K562 (cell line): ENCODE results near the gene AGPAT3. TPM values are rescaled to one million over a fixed set of nuclear protein-coding genes. Genes with fewer than 3 reads are reported as not detected.

Source experiments
- CBFA2T2 ChIP-seq: fragments of 450-650 bp; conservative IDR thresholded peaks from 2 replicates; pipeline ENCODE4 v1.6.1; 2017; ENCODE audit warnings: mild to moderate bottlenecking
- CSDE1 ChIP-seq, 2 experiments: fragments of 450-650 bp; IDR thresholded peaks; 2 replicates each; pipeline ENCODE4 v1.6.1; 2016; ENCODE audit warnings: mild to moderate bottlenecking in 1 of 2
- IRF9 ChIP-seq: fragments of 450-650 bp; IDR thresholded peaks from 2 replicates; pipeline ENCODE4 v1.6.1; 2016; ENCODE audit warnings: missing biosample characterization, missing genetic modification characterization
- LARP7 ChIP-seq: fragments of 450-650 bp; IDR thresholded peaks from 2 replicates; pipeline ENCODE4 v1.6.1; 2016
- MTA2 ChIP-seq: fragments of 450-650 bp; IDR thresholded peaks from 2 replicates; pipeline ENCODE4 v1.6.1; 2016; ENCODE audit warnings: low read depth
- NFIC ChIP-seq: fragments of 450-650 bp; IDR thresholded peaks from 2 replicates; pipeline ENCODE4 v1.6.1; 2017; ENCODE audit warnings: mild to moderate bottlenecking, inconsistent platforms
- POLR2B ChIP-seq: fragments of 450-650 bp; IDR thresholded peaks from 2 replicates; pipeline ENCODE4 v1.6.1; 2018; ENCODE audit warnings: low read depth; ENCODE audit not compliant: partially characterized antibody
- RUNX1 ChIP-seq: sonication (generic); IDR thresholded peaks from 2 replicates; pipeline ENCODE4 v1.6.1; 2016; ENCODE audit warnings: antibody characterized with exemption, low read depth
- SIN3A ChIP-seq, 2 experiments: fragments of 150-350 bp in 1 of 2; IDR thresholded peaks; 2 replicates each; pipeline ENCODE4 v1.6.1; 2011 to 2016; ENCODE audit warnings: borderline replicate concordance in 2 of 2, low read depth in 2 of 2, low read length in 2 of 2, mild to moderate bottlenecking in 2 of 2, moderate library complexity in 2 of 2; ENCODE audit not compliant: control insufficient read depth in 1 of 2
- SMARCA5 ChIP-seq: fragments of 450-650 bp; IDR thresholded peaks from 2 replicates; pipeline ENCODE4 v1.6.1; 2016
- THRB ChIP-seq: fragments of 450-650 bp; formaldehyde crosslinking; conservative IDR thresholded peaks from 2 replicates; pipeline ENCODE4 v1.4.0; 2022; ENCODE audit warnings: mild to moderate bottlenecking, missing genetic modification characterization
- TOE1 ChIP-seq, 2 experiments: fragments of 450-650 bp in 1 of 2; sonication (generic) in 1 of 2; formaldehyde crosslinking in 1 of 2; IDR thresholded peaks; 2 replicates each; pipeline versions ENCODE4 v1.7.1 to v1.8.0; 2016 to 2022; ENCODE audit warnings: borderline replicate concordance in 2 of 2, mild to moderate bottlenecking in 2 of 2, antibody characterized with exemption in 1 of 2, inconsistent platforms in 1 of 2, low read depth in 1 of 2, missing genetic modification reagents in 1 of 2, moderate library complexity in 1 of 2
- TRIM24 ChIP-seq, 2 experiments: fragments of 450-650 bp; IDR thresholded peaks; 2 replicates each; pipeline ENCODE4 v1.6.1; 2016
- ZBTB5 ChIP-seq: fragments of 450-650 bp; IDR thresholded peaks from 2 replicates; pipeline ENCODE4 v1.6.1; 2017; ENCODE audit warnings: antibody characterized with exemption
- ZNF407 ChIP-seq: fragments of 450-650 bp; IDR thresholded peaks from 2 replicates; pipeline ENCODE4 v1.6.1; 2016; ENCODE audit warnings: low read depth
- polyA plus RNA-seq, 8 experiments: library from polyadenylated mRNA; depleted of rRNA in 4 of 8; stranded (reverse) in 5 of 8; unstranded in 3 of 8; fragments of >200 nt; fragmentation: Nextera tagmentation in 2 of 8; fragmentation: Illumina TruSeq in 1 of 8; extraction: Ambion mirVana in 2 of 8; extraction: Trizol in 1 of 8; gene quantifications; 2 replicates each; pipeline versions ENCODE4 v1.2.1 to v1.2.3, GENCODE V29; 2011 to 2014; ENCODE audit warnings: inconsistent platforms in 1 of 8, missing spikeins in 1 of 8
- total RNA-seq, 7 experiments: library from RNA; depleted of rRNA in 6 of 7; stranded (reverse); fragments of >200 nt in 6 of 7; fragmentation: Illumina TruSeq in 2 of 7; extraction: Trizol in 2 of 7; gene quantifications; 2 replicates each; pipeline versions ENCODE4 v1.2.1 to v1.2.3, GENCODE V29; 2011 to 2021; ENCODE audit warnings: low replicate concordance in 1 of 7

AGPAT3 gene
- total and polyA plus RNA-seq, 9 of the 15 experiments (the other 6 are each of a cell fraction or from before 2014, with no cell fraction given), result 1.5 to 88.4 (median 35.7) TPM

- TF ChIP-seq NFIC (0 out of 2 replicates have a peak, but pooled peaks have one; percentile 18), LARP7 (peak; percentile 88), RUNX1 (0 out of 2 replicates have a peak, but pooled peaks have one; percentile 18), SIN3A (IDR thresholded peaks at IDR 0.05; ENCODE audit: borderline replicate concordance in 2 of 2, control insufficient read depth in 1 of 2, low read depth in 2 of 2, low read length in 2 of 2) (no peak), THRB (CRISPR knock-in tag) (peak; percentile 76; the same call in 1 of the 2 replicates), TRIM24 (IDR thresholded peaks at IDR 0.05) (peak in 1 of 2 experiments; percentile 45; a peak in 3 of 4 replicates), CSDE1 (IDR thresholded peaks at IDR 0.05) (peak in 1 of 2 experiments; percentile 82; a peak in 2 of 4 replicates), CBFA2T2 (no peak), POLR2B (peak; percentile 61), ZNF407 (0 out of 2 replicates have a peak, but pooled peaks have one; percentile 27), ZBTB5 (peak; percentile 61; the same call in 1 of the 2 replicates), IRF9 (no peak), MTA2 (no peak), TOE1 (IDR thresholded peaks at IDR 0.05; ENCODE audit: borderline replicate concordance) (0 out of 2 replicates have a peak, but pooled peaks have one; percentile 44), TOE1 (CRISPR knock-in tag; IDR thresholded peaks at IDR 0.05; ENCODE audit: borderline replicate concordance, low read depth) (no peak), SMARCA5 (peak; percentile 78)
Measured at GRCh38 chr21:43974791-43975468, 109.9 kb downstream of the AGPAT3 start (continued).
